ENCODE results near the gene CD82. TPM values are rescaled to one million over a fixed set of nuclear protein-coding genes. Genes with fewer than 3 reads are reported as not detected.
"Not testable (repeated sequence)": the region's sequence is repeated elsewhere in the genome, so short reads cannot be mapped to it uniquely, and the experiment has no call there.

Gene CD82
- total and polyA plus RNA-seq, 7 donors = 4.2 to 67.4 (median 11.4) TPM

GRCh38 chr11:44539971-44540370 is 25.5 kb upstream of the CD82 start:
- intact Hi-C loops (cut with DNase I) = loop anchor here (5.0 kb wide), 1 partner anchor 428 kb away; no protein-coding TSS in a partner anchor
- no peaks in the 10 kb centered on the region for H3K4me1 ChIP-seq
- DNase-seq = no peak
- TF ChIP-seq POLR2A (IDR thresholded peaks at IDR 0.05) (no peak), EP300 (IDR thresholded peaks at IDR 0.05) (no peak), CTCF (IDR thresholded peaks at IDR 0.05) (no peak), POLR2AphosphoS5 (IDR thresholded peaks at IDR 0.05) (no peak)
- WGBS, 2 donors = 76 to 82% methylated on average over 7 of the region's 7 CpGs
- peaks cover 0 to 3% (median 0%) of the 10 kb centered on the region in 3 donors for H3K27me3 ChIP-seq
- no peak overlapping the region for H3K27ac ChIP-seq
- H3K4me3 ChIP-seq = no peak overlapping the region
- H3K36me3 ChIP-seq = no peaks in the 10 kb centered on the region
- no peaks in the 10 kb centered on the region for H3K9me3 ChIP-seq

- TF ChIP-seq POLR2A (IDR thresholded peaks at IDR 0.05) (no peak), CTCF (IDR thresholded peaks at IDR 0.05) (no peak), EP300 (IDR thresholded peaks at IDR 0.05) (no peak), POLR2AphosphoS5 (IDR thresholded peaks at IDR 0.05) (no peak)
- no peaks in the 10 kb centered on the region for H3K36me3 ChIP-seq
- H3K9me3 ChIP-seq = peaks cover 0 to 2% (median 0%) of the 10 kb centered on the region in 4 donors
- WGBS, 2 donors = 17 to 27% methylated on average over 2 of the region's 2 CpGs
- peaks cover 0 to 3% (median 0%) of the 10 kb centered on the region in 3 donors for H3K27me3 ChIP-seq
- H3K27ac ChIP-seq = no peak overlapping the region
- H3K4me1 ChIP-seq = no peaks in the 10 kb centered on the region
- intact Hi-C loops (cut with DNase I) = no loop called here
- H3K4me3 ChIP-seq = no peak overlapping the region
- no peak for DNase-seq
Observed at GRCh38 chr11:44540667-44541066, 24.8 kb upstream of the CD82 start.

- peaks cover 0 to 3% (median 0%) of the 10 kb centered on the region in 3 donors for H3K27me3 ChIP-seq
- WGBS, 2 donors = 93 to 94% methylated on average over 3 of the region's 3 CpGs
- no peaks in the 10 kb centered on the region for H3K36me3 ChIP-seq
- no peak overlapping the region for H3K27ac ChIP-seq
- no peak overlapping the region for H3K4me3 ChIP-seq
- H3K9me3 ChIP-seq = peaks cover 0 to 3% (median 0%) of the 10 kb centered on the region in 4 donors
- H3K4me1 ChIP-seq = no peaks in the 10 kb centered on the region
- TF ChIP-seq POLR2AphosphoS5 (IDR thresholded peaks at IDR 0.05) (no peak), EP300 (IDR thresholded peaks at IDR 0.05) (no peak), POLR2A (IDR thresholded peaks at IDR 0.05) (no peak), CTCF (IDR thresholded peaks at IDR 0.05) (no peak)
- intact Hi-C loops (cut with DNase I) = no loop called here
- DNase-seq = no peak
Observed at GRCh38 chr11:44542372-44542771, 23.1 kb upstream of the CD82 start.

GRCh38 chr11:44546984-44547383 is 18.5 kb upstream of the CD82 start:
- H3K9me3 ChIP-seq; H3K27ac ChIP-seq; H3K27me3 ChIP-seq; intact Hi-C loops (cut with DNase I); H3K4me1 ChIP-seq; DNase-seq; H3K4me3 ChIP-seq; H3K36me3 ChIP-seq: not testable (repeated sequence)
- 93 to 94% methylated on average over 4 of the region's 4 CpGs for WGBS, 2 donors

- WGBS, 2 donors = 96 to 98% methylated on average over 2 of the region's 2 CpGs
Observed at GRCh38 chr11:44547534-44547933, 17.9 kb upstream of the CD82 start.

GRCh38 chr11:44548032-44548695 is 17.3 kb upstream of the CD82 start:
- 94 to 95% methylated on average over 4 of the region's 4 CpGs for WGBS, 2 donors
- DNase-seq = peak; percentile 42
- intact Hi-C loops (cut with DNase I) = no loop called here

More at GRCh38 chr11:44547534-44547933, 17.9 kb upstream of the CD82 start:
- H3K36me3 ChIP-seq; H3K9me3 ChIP-seq; H3K27me3 ChIP-seq; H3K4me3 ChIP-seq; H3K27ac ChIP-seq; intact Hi-C loops (cut with DNase I); H3K4me1 ChIP-seq: not testable (repeated sequence)
- peak; percentile 10 for DNase-seq

GRCh38 chr11:44548961-44549749 is 16.3 kb upstream of the CD82 start:
- DNase-seq; H3K9me3 ChIP-seq; H3K36me3 ChIP-seq; H3K4me1 ChIP-seq; H3K27ac ChIP-seq; H3K4me3 ChIP-seq; intact Hi-C loops (cut with DNase I); H3K27me3 ChIP-seq: not testable (repeated sequence)
- WGBS, 2 donors = 71 to 83% methylated on average over 5 of the region's 5 CpGs

More at GRCh38 chr11:44548032-44548695, 17.3 kb upstream of the CD82 start:
- Histone ChIP-seq H3K9me3 (peaks cover 0 to 3% (median 0%) of the 10 kb centered on the region in 4 donors), H3K27me3 (no peaks in the 10 kb centered on the region), H3K4me3 (no peak overlapping the region), H3K4me1 (no peaks in the 10 kb centered on the region), H3K36me3 (no peaks in the 10 kb centered on the region), H3K27ac (no peak overlapping the region)
- TF ChIP-seq POLR2A (IDR thresholded peaks at IDR 0.05) (no peak), POLR2AphosphoS5 (IDR thresholded peaks at IDR 0.05) (no peak), EP300 (IDR thresholded peaks at IDR 0.05) (no peak), CTCF (IDR thresholded peaks at IDR 0.05) (no peak)
